ENCODE measurements around the gene RIPPLY2.
"Not testable (repeated sequence)": the region's sequence is repeated elsewhere in the genome, so short reads cannot be mapped to it uniquely, and the experiment has no call there.

Gene RIPPLY2

GRCh38 chr6:83853178-83854000, at the start of gene RIPPLY2:
Gene RIPPLY2 (plus strand): TSS chr6:83853360. CDS start chr6:83853417, 57 bp downstream.
- Histone ChIP-seq H3K9me3 (ENCODE audit: insufficient read depth, low read length, severe bottlenecking) (no peaks in the 10 kb centered on the region), H4K20me1 (ENCODE audit: insufficient read depth, low read length) (no peaks in the 10 kb centered on the region), H3K79me2 (ENCODE audit: insufficient read depth, low read length) (no peaks in the 10 kb centered on the region), H3K27ac (ENCODE audit: low read length) (no peak within 1 kb of the TSS), H2AFZ (ENCODE audit: low read depth, low read length) (no peak within 1 kb of the TSS), H3K4me3 (ENCODE audit: low read depth in 1 of 2, low read length in 2 of 2) (no peak within 1 kb of the TSS), H3K4me1 (ENCODE audit: insufficient read depth, low read length) (no peaks in the 10 kb centered on the region), H3K4me2 (ENCODE audit: insufficient read depth, low read length) (no peak within 1 kb of the TSS), H3K27me3 (ENCODE audit: insufficient read depth, low read length, poor library complexity) (no peaks in the 10 kb centered on the region), H3K9ac (ENCODE audit: low read depth, low read length) (no peak within 1 kb of the TSS), H3K36me3 (ENCODE audit: insufficient read depth, low read length) (no peaks in the 10 kb centered on the region)
- TF ChIP-seq EZH2 (IDR thresholded peaks at IDR 0.05; ENCODE audit: borderline replicate concordance, low read depth, low read length, severe bottlenecking): no peak
- TF ChIP-seq CTCF (IDR thresholded peaks at IDR 0.05; ENCODE audit: borderline replicate concordance, extremely low read depth, low read length, poor library complexity, severe bottlenecking): no peak
- DNase-seq (no peak), ATAC-seq (ENCODE audit: insufficient read depth, low read depth) (no peak)

- not testable (repeated sequence) for ATAC-seq (ENCODE audit: insufficient read depth, low read depth); H3K4me3 ChIP-seq (ENCODE audit: low read depth in 1 of 2, low read length in 2 of 2); H3K9me3 ChIP-seq (ENCODE audit: insufficient read depth, low read length, severe bottlenecking); H3K27ac ChIP-seq (ENCODE audit: low read length); H3K9ac ChIP-seq (ENCODE audit: low read depth, low read length); DNase-seq; H3K4me1 ChIP-seq (ENCODE audit: insufficient read depth, low read length); H3K36me3 ChIP-seq (ENCODE audit: insufficient read depth, low read length); H3K4me2 ChIP-seq (ENCODE audit: insufficient read depth, low read length); H4K20me1 ChIP-seq (ENCODE audit: insufficient read depth, low read length); H3K79me2 ChIP-seq (ENCODE audit: insufficient read depth, low read length); H2AFZ ChIP-seq (ENCODE audit: low read depth, low read length); H3K27me3 ChIP-seq (ENCODE audit: insufficient read depth, low read length, poor library complexity)
These were observed 49.7 kb upstream of the RIPPLY2 start for GRCh38 chr6:83803492-83803891.

- H2AFZ ChIP-seq (ENCODE audit: low read depth, low read length): no peak overlapping the region
- H3K27me3 ChIP-seq (ENCODE audit: insufficient read depth, low read length, poor library complexity): no peaks in the 10 kb centered on the region
- no peak overlapping the region for H3K27ac ChIP-seq (ENCODE audit: low read length)
- DNase-seq (no peak), ATAC-seq (ENCODE audit: insufficient read depth, low read depth) (no peak)
- no peak for TF ChIP-seq EZH2 (IDR thresholded peaks at IDR 0.05; ENCODE audit: borderline replicate concordance, low read depth, low read length, severe bottlenecking)
- TF ChIP-seq CTCF (IDR thresholded peaks at IDR 0.05; ENCODE audit: borderline replicate concordance, extremely low read depth, low read length, poor library complexity, severe bottlenecking): no peak
- H3K9me3 ChIP-seq (ENCODE audit: insufficient read depth, low read length, severe bottlenecking): no peaks in the 10 kb centered on the region
- no peaks in the 10 kb centered on the region for H3K79me2 ChIP-seq (ENCODE audit: insufficient read depth, low read length)
- H3K4me2 ChIP-seq (ENCODE audit: insufficient read depth, low read length): no peak overlapping the region
- no peak overlapping the region for H3K9ac ChIP-seq (ENCODE audit: low read depth, low read length)
- no peaks in the 10 kb centered on the region for H3K4me1 ChIP-seq (ENCODE audit: insufficient read depth, low read length)
- H3K4me3 ChIP-seq (ENCODE audit: low read depth in 1 of 2, low read length in 2 of 2): no peak overlapping the region
- no peaks in the 10 kb centered on the region for H4K20me1 ChIP-seq (ENCODE audit: insufficient read depth, low read length)
- no peaks in the 10 kb centered on the region for H3K36me3 ChIP-seq (ENCODE audit: insufficient read depth, low read length)
These were observed 48.3 kb upstream of the RIPPLY2 start for GRCh38 chr6:83804886-83805285.

GRCh38 chr6:83808005-83808404, 45.2 kb upstream of the RIPPLY2 start:
- Histone ChIP-seq H3K27ac (ENCODE audit: low read length) (no peak overlapping the region), H3K4me3 (ENCODE audit: low read depth in 1 of 2, low read length in 2 of 2) (no peak overlapping the region), H4K20me1 (ENCODE audit: insufficient read depth, low read length) (no peaks in the 10 kb centered on the region), H3K9me3 (ENCODE audit: insufficient read depth, low read length, severe bottlenecking) (no peaks in the 10 kb centered on the region), H3K27me3 (ENCODE audit: insufficient read depth, low read length, poor library complexity) (no peaks in the 10 kb centered on the region), H3K4me2 (ENCODE audit: insufficient read depth, low read length) (no peak overlapping the region), H3K4me1 (ENCODE audit: insufficient read depth, low read length) (no peaks in the 10 kb centered on the region), H2AFZ (ENCODE audit: low read depth, low read length) (no peak overlapping the region), H3K36me3 (ENCODE audit: insufficient read depth, low read length) (no peaks in the 10 kb centered on the region), H3K9ac (ENCODE audit: low read depth, low read length) (no peak overlapping the region), H3K79me2 (ENCODE audit: insufficient read depth, low read length) (no peaks in the 10 kb centered on the region)
- no peak for ATAC-seq (ENCODE audit: insufficient read depth, low read depth)
- TF ChIP-seq EZH2 (IDR thresholded peaks at IDR 0.05; ENCODE audit: borderline replicate concordance, low read depth, low read length, severe bottlenecking) (no peak), CTCF (IDR thresholded peaks at IDR 0.05; ENCODE audit: borderline replicate concordance, extremely low read depth, low read length, poor library complexity, severe bottlenecking) (no peak)
- DNase-seq: no peak

Data from DND-41 (cell line).